ENCODE measurements around the gene KIF12.

GRCh38 chr9:114084282-114085073 is 14.6 kb downstream of the KIF12 start:
- TF ChIP-seq CTCF (IDR thresholded peaks at IDR 0.05; ENCODE audit: low read length), result no peak
- TF ChIP-seq EZH2 (IDR thresholded peaks at IDR 0.05; ENCODE audit: borderline replicate concordance, low read length), result no peak
